IPS-NIHi11 (cell line): ENCODE data around the gene KRT83.

Experiments
- DNase-seq: peaks from one replicate; pipeline ENCODE4 v3.0.0; 2012; ENCODE audit warnings: mixed read lengths, low spot score

KRT83 gene

DNA sequence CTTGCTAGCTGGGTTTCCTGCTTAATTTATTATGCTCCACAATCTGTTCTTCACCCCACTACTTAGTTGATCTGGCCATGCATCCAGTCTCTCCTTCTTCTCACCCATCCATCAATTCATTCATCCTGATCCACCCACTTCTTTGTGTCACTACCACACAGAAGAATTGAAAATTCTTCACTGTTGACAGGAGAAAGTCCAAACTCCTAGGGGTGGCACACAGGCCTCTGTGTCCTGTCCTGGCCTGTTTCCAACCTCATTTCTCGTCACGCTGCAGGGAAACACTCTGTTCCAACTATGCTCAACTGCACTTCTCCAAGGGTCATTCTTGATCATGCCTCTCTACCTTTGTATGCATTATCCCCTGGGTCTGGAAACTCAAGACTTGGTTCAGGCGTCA, 10.6 kb upstream of the KRT83 start:
- no peak for DNase-seq

DNA sequence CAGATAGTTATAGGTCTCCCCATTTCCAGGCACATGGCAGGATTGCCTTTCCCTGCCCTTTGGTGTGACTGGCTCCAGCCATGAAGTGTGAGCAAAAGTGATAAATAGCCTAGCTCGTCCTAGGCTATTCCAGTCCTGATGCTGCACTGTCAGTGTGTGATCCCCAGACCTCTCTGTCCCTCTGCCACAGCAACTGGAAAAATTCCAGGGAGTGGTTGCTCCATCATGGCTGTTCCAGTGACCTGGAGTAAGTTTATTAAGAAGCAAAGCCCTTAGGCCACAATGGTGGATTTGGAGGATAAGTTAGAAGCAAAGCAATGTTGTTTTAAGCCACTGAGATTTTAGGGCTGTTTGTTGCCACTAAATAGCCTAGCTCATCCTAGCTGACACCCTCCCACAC, 9.8 kb upstream of the KRT83 start:
- no peak for DNase-seq

DNA sequence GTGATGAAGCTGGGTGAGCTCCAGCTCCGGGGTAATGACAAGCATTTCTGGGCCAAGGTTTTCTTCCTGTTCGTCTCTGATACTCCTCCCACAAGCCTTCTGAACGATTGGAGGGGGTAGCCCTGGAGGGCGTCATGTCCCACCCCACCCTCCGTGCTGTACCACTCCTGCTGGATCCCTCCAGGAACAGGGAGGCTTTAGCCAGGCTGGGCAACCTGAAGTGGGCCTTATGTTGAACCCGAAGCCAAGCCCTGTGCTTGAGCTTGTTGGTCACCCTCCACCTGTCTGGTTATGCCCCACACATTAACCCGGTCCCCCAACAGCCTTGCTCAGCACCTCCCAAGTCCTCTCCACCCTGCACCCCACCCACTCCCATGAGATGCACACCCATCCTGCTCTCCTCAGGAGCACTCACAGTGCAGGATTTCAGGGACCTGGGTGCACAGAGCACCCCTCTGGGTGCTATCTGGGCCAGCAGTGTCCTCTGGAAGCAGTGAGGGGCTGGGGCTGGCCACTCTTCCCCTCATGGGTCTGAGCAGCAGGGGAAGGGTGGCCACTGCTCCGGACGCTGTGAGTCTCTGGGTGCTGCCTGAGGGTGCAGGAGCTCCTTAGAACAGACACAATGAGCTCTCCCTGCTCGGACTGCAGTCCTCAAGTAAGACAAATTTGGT, 6.8 kb upstream of the KRT83 start:
- DNase-seq, result no peak

DNA sequence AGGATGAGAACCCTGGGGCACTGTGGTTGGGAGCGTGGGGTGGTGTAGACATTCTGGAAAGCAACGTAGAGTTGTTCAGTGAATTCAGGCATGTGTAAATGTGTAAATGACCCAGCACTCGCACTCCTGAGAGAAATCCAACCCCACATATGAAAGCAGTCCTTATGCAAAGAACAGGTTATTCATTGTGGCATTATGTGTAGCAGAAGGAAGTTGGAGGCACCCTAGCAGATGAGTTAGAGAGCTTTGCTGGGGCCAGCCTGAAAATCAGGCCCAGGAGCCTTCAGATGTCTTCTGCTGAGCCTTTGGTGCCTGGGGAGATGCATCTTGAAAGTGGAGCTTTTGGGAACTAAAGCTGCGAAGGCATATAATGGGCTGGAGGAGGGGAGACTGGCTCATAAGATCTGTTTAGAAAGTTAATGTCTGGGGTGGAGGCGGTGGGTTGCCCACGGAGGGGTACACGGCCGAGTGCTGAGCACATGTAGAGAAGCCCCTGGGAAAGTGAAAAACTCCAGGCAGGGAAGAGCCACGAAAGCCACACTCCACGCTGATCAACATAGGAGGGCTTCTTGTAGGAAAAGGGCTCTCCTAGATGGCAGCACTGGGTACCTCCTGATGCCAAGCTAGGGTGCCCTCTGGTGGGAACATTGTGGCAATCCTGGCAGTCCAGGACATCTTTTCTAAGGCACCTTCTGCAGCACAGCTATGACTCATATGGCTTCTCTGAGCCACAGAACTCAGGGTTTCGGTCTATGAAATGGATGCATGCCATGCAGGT, 6.0 kb upstream of the KRT83 start:
- DNase-seq, result peak; percentile 92

DNA sequence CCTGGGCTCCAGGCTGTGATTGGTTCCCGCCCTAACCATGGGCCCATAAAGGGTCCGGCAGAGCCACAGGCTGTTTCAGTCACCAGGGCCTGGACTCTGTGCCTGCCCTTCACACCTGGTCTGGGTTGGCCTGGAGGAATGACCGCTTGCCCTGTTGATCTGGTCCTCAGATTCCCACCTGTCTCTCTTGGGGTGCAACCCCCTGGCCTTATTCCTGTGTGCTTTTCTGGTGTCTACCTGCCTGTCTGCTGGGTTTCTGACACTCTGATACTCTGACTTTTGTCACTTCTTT, 2.9 kb upstream of the KRT83 start:
- no peak for DNase-seq

DNA sequence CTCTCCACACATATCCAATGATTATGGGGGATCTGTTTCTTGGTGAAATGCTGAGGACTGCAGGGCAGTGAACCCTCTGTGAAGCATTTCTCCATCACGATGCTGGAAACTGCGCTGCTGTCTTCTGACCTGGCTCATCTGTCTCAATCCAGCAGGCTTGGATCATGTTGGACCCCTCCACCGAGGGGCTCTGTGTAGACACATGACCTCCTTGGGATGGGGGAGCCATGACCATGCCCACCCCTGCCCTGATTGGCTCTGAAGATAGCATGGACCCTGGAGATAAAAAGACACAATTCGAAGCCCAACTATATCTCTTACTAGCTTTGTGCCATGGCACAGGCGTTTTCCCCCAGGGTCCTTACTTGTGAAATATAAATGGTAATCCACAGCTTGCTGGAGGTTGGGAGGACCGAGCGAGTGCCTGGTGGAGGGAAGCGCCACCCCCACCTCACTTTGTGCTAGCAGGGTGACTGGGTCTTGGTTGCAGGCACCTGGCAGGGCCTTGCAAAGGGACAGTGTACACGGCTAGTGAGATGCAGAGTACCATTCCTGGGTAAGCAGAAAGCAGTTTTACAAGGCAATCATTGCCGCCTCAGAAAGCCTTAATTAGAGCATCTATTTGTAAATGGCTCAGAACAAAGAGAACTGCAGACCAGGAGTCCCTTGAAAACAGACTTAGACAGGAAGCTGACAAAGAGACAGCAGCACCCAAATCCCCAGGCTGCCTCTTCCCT, 2.4 kb upstream of the KRT83 start:
- no peak for DNase-seq

DNA sequence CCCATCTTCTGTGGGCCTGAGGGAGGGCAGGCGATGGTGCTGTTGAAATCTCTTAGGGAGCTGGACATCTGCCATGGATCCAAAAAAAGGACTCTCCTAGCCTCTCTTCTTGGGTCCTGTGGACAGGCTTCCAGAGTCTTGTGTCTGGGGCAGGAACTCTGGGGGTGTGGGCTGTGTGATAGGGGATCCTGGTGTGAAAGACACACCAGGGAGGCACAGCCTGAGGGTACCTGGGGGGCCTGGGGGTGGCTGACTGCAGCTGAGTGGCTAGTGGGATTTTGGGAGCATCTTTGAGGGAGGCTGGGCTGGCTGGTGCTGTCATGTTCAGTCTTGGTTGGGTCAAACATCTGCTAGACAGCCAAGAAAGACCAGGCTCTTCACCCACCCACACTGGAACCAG, 1.8 kb upstream of the KRT83 start:
- DNase-seq, result no peak

DNA sequence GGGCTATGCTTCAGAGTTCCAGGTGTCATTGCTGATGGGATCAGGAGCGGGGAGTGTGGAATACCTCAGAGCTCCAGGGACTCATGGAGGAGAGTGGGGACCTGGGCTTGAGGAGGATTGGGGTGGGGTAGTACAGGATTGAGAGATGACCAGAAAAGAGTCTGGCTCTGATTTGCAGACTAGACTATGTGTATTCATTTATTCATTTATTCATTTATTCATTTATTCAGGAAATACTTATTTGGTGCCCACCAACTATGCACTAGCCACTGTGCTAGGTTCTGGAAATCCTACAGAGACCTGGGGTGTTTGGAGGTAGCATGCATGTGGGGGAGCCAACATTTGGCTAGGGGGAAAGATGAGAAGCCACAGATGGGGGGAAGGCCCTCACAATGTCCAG, 871 bp upstream of the KRT83 start:
- DNase-seq, result no peak

DNA sequence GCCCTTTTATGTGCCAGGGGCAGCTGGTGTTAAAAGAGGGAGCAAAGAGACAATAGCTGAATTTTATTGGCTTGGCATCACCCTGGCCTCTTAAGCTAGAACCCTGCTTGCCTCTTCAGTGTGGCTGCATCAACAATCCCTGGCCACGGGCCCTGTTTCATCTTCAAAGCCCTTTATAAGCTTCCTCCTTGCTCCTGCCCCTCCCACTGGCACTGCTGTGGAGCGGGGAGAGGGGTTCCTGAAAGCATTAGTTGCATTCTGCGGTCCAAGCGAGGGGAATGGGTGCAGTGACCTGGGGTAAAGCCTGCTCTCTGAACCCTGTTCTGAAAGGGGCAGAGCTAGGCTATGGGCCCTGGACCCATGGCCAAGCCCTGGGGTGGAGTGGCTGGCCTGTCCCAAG, 220 bp upstream of the KRT83 start:
- no peak for DNase-seq

DNA sequence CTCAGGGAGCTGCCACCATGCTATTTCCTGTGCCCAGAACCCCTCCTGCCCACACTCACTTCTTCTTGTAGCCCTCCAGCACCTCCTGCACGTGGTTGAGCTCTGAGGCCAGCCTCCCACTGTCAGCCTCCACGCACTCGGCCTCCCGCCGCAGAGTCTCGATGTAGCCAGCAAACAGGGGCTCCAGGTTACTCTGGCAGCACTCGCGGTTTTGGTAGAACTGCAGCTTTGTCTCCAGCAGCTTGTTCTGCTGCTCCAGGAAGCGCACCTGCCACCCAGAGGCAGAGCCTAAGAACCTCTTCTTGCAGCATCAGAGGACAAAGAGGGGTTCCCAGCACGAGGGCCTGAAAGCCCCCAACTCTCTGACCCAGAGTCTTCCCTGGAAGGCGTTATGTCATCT, 2.1 kb downstream of the KRT83 start:
- peak; percentile 55 for DNase-seq

DNA sequence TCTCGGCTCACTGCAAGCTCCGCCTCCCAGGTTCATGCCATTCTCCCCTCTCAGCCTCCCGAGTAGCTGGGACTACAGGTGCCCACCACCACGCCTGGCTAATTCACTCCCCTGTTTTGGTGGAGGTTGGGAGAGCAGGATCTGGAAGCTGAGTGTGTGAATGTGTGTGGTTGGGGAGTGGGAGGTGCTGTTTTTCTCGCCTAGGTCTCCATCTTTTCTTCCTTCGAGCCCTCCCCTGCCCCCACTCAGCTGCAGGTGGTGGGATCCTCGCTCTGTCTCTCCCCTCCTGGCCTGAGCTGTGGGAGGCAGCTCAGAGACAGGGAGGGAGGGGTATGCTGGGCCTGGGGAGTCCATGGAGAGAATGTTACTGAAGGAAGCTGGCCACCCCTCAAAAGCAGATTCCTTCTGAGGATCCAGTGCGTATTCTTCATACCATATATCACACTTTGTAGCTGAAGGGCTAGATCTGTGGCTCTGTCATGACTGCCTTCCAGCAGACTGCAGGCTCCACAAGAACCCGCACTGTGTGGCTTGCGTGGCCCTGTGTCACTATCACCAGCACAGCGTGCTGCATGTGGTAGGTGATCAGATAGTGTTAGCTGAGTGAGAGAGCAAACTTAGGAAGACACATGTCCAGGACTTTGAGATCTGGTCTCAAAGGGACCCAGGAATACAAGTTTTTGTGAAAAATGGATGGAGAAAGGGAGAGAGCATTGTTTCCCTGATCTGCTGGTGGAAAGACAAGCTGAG, 2.8 kb downstream of the KRT83 start:
- DNase-seq, result no peak

DNA sequence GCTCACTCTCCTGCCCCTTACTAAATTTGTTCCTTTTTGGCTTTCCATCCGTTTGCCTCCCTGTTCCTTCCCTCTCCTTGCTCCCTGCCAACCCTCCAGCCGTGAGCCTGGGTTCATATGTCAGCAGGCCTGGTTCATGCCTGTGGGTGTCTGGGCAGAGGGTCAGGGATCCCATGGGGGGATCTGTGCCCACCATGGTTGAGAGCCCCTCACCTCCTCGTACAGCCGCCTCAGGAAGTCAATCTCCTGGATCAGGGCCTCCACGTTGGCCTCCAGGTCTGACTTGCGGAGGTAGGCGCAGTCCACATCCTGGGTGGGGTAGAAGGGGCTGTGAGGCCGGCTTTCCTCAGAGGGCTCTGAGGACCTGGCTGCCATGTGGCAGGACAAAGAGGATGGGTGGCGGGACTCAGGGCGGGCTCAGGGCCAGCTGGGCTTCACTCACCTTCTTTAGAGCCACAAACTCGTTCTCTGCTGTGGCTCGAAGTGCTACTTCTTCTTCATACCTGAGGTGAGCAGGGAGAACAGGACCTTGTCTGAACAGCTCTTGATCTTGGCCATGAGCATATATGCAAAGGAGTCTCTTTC, 3.6 kb downstream of the KRT83 start:
- DNase-seq, result no peak

DNA sequence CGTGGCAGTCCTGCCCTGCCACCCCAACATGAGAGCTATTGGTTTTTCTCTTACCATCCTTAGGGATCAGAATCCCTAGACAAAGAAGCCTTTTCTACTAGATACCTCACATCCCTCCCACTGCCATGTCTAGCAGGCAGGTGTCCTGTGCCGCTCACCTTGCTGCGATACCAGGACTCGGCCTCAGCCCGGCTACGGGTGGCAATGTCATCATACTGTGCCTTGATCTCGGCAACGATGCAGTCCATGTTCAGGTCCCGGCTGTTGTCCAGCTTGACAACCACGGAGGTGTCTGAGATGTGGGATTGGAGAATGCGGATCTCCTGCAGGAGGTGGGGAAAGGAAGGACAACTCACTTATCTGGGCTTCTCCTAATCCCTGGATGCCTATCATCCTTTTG, 4.5 kb downstream of the KRT83 start:
- DNase-seq, result no peak

DNA sequence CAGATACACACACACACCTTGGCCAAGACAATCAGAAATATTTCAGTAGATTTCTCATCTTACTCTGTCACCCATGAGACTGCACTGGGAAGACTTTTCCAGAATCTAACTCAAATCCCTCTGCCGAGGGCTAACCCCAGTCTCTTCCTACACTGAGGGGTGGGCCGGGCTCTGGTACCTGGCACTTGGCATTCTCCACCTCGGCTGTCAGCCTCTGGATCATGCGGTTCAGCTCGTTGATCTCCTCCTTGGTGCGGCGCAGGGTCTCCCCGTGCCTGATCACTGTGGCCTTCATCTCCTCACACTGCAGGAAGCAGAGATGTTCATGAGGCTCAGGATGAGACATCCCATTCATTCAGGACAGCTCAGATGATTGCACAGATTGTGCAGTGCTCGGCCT, 4.9 kb downstream of the KRT83 start:
- no peak for DNase-seq

DNA sequence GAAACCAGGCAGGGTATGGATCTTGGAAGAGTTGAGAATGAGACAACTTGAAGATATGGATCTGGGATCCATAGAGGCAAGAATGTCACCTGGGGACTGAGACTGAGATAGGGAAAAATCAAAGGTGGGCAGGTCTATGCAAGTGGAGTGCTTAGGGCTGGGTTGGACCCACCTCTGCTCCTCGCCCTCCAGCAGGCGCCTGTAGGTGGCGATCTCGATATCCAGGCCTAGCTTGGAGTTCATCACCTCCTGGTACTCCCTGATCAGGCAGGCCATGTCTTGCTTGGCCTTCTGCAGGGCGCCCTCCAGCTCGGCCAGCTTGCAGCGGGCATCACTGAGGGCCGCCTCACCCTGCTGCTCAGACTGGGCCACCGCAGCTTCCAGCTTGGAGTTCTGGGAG, 5.5 kb downstream of the KRT83 start:
- peak; percentile 73 for DNase-seq

DNA sequence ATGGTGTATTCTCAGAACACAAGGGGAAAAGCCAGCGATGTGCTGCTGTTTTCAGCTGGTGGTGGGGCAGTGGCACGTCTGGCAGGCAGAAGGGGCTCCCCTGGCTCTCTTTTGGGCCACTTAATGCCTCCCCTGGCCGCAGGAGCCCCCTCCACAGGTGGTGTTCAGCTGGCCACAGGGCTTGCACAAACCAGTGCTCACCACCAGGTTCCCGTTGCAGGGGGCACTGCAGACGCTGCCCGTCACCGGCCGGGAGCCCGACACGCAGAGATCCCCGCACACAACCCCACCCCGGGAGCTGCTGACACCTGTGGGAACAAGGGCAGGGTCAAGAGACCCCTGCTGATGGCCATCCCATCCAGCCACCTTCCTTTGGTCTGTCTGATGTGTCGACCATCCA, 6.7 kb downstream of the KRT83 start:
- DNase-seq, result no peak

DNA sequence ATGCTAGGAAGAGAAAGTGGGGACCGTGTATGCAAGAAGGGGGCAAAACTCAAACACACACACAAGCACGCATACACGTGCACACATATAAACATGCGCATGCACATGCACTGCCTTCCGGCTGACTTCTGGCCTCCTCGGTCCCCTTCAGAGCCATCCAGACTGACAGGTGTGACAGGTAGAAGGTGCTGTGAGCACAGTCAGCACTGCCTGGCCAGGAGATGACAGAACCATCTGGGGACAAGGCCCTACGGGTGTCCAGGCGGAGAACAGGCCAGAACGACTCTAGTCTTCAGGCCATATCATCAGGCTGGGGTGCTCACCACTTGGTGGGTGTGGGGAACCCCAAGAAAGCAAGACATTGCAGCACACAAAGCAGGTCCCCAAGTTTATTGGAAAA, 7.3 kb downstream of the KRT83 start:
- DNase-seq, result no peak

DNA sequence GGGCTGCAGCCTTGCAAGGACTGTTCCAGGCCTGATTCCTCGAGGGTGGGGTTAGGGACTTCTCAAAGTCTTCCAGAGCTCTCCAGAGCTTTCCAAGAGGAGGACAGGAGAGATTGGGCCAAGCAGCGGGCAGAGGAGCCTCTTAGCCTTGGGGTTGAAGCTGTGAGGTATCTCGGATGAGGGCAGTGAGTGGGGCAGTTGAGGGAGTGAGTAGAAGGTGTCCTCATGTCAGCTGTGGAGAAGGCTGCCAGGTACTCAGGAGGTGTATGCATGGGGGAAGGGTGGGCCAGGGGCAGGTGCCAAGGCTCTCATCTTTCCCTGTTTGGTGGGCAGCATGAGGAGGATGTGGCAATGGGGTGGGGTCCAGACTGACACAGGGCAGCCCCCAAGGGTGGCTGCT, 7.7 kb downstream of the KRT83 start:
- DNase-seq, result no peak

DNA sequence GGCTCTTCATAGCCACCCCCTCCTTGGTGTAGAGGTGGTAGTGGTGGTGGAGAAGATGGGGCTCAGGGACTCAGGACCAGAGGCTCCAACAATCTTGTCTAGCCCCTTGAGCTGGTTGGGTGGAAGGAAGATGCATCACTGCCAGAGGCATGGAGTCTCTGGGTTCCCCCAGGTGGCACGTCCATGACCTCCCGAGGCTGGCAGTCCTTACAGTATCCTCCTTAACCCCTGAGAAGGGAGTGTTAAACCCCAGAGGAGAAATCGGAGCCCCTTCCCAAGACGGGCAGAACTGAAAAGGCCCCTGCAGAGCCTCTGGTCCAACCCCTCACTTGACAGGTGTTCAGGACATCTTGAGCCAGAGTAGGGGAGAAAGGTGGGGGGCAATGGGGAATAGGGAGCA, 9.1 kb downstream of the KRT83 start:
- DNase-seq, result no peak

DNA sequence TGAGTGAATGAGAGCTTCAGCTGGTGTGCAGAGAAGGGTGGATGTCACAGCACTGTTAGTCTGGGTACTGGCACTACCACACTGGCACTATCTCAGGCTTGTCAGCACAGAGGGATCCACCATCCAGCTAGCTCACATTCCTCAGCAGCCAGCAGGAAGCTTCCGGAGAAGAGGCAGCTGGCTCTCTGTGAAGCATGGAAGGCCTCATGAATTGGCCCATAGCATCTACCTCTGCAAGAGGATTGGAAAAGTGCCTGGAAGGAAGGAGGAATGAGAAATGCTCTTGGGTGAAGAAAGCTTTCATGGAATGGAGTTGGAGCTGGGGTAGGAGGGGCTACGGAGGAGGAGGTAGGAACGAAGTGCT, 9.9 kb downstream of the KRT83 start:
- DNase-seq, result no peak

DNA sequence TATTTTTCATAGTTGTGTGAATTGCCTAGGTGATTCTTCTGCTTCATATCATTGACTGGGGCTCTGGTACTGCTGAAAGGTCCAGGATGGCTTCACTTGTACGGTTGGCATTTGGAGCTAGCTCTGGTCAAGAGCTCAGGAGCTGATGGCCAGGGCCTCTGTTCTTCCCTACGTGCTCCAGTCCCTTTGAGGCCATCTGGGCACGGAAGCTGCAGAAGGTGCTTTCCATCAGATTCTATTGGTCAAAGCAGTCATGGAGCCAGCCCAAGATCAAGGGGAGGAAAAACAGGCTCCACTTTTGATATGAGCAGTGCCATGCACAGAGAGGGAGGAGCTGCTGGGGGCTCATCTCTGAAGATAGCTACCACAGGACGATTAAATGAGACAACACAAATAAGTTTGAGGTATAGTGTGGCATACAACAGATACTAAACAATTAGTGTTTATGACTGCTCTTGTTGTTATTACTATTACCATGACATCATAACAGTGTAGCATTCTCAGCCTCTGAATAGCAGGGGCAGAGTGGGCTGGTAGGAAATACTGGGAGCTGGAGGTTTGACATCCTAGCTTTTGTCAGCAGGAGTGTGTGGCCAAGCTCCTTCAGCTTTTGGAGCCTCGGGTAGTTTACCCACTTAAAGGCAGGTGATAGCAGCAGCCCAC, 10.4 kb downstream of the KRT83 start:
- no peak for DNase-seq
